ENCODE measurements around the gene EXOC4.

The EXOC4 gene

GRCh38 chr7:134019251-134019650 is 766.4 kb downstream of the EXOC4 start:
- no peak for DNase-seq

GRCh38 chr7:134021836-134022235 is 769.0 kb downstream of the EXOC4 start:
- DNase-seq = no peak

- no peak for DNase-seq
Measured at GRCh38 chr7:134022286-134022911, 769.5 kb downstream of the EXOC4 start.

GRCh38 chr7:134024739-134025138 is 771.9 kb downstream of the EXOC4 start:
- no peak for DNase-seq

GRCh38 chr7:134028853-134029252 is 776.0 kb downstream of the EXOC4 start:
- DNase-seq = no peak

DNA sequence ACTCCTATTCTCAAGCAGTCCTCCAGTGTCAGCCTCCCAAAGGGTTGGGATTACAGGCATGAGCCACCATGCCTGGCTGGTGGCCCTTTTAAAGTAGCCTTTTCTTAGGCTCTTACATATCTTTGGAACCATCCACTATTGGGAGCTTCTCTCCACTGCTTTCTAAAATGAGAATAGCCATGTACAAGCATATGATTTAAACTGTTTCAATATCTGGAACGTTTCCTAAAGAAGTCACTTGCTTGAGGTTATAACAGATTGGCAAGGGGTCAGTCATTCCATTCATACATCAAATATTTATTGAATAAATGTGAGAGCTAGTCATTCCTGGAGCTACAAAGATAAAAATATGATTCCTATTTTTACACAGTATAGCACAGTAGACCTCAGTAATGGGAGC is 776.9 kb downstream of the EXOC4 start:
- peak; percentile 12 for DNase-seq

- no peak for DNase-seq
Measured at GRCh38 chr7:134030460-134030865, 777.6 kb downstream of the EXOC4 start.

GRCh38 chr7:134031835-134032617 is 779.1 kb downstream of the EXOC4 start:
- DNase-seq = no peak

DNA sequence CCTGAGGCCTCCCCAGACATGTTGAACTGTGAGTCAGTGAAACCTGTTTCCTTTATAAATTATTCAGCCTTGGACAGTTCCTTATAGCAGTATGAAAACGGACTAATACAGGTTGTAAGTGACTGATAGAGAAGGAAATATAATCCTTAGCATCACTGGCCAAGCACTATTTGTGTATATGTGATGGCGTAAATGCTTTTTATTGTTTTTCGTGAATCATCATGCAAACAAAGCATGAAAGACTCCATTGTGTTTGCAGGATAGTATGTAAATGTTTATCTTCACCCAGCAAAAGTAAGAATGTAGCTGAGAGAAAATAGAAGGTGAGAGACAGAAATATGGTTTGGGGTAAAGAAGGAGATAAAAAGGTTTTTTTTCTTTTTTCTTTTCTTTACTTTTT is 781.8 kb downstream of the EXOC4 start:
- DNase-seq = no peak

GRCh38 chr7:134037991-134038390 is 785.1 kb downstream of the EXOC4 start:
- DNase-seq = no peak

GRCh38 chr7:134040988-134041387 is 788.1 kb downstream of the EXOC4 start:
- no peak for DNase-seq

GRCh38 chr7:134041477-134041876 is 788.6 kb downstream of the EXOC4 start:
- no peak for DNase-seq

DNA sequence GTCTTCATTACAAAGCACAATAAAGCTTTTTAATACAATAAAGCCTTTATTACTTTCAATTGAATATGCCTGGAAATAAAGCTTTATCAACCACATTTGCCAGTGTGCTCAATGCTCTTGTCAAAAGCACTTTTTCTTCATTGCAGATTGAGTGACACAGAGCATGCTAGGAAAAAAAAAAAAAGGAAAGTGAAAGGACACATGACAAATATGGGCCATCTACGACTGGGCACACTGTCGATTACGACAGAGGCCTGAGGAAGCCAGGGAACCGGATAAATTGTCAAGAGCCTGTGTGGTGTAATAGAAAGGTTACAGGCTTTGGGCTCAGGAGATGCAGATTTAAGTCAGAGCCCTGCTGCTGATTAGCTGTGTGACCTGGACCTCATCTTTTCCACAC is 789.4 kb downstream of the EXOC4 start:
- DNase-seq = no peak

DNA sequence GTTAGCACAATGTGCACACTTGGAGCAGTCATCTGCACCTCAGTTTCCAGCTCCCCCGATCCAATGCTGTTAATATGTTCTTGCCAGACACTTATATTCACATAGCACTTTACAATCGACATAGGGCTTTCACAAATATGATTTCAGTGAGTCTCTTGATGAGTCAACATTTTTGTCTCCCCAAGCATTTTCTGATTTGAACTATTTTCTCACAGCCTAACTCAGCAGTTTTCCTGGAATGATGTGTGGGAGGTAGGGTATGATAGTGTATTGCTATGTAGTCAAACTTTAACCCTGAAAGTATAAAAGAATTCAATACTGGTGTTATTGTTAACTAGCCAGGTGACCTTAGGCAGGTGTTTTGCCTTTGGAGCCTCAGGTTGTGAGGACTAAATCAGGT is 791.8 kb downstream of the EXOC4 start:
- DNase-seq = peak; percentile 10

- DNase-seq = no peak
Measured at GRCh38 chr7:134045716-134046115, 792.8 kb downstream of the EXOC4 start.

DNA sequence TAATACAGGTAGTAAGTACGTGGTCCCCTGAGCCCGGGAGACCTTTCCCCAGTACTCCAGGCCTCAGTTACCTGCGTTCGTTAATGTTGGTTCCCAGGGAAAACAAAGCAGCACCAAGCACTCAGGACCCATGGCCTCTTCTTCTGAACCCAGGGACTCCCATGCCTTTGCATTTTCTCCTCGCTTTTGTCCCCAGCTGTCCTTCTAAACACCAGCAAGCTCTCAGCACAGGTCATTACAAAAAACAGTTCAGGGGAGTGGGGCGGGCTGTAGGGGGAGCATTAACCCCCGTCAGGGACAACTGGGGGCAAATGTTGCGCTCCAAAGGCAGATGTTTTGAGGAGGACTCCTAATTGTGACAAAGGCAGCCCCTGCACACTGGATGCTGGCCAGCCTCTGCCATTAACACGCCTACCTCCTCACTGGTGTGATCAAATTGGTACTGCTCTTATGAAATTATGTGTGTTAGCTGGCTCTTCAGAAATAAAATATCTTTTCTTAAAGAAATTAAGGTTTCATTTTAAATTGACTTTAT is 793.8 kb downstream of the EXOC4 start:
- no peak for DNase-seq

GRCh38 chr7:134047675-134048074 is 794.8 kb downstream of the EXOC4 start:
- DNase-seq = no peak

- no peak for DNase-seq
Measured at GRCh38 chr7:134048166-134048565, 795.3 kb downstream of the EXOC4 start.

DNA sequence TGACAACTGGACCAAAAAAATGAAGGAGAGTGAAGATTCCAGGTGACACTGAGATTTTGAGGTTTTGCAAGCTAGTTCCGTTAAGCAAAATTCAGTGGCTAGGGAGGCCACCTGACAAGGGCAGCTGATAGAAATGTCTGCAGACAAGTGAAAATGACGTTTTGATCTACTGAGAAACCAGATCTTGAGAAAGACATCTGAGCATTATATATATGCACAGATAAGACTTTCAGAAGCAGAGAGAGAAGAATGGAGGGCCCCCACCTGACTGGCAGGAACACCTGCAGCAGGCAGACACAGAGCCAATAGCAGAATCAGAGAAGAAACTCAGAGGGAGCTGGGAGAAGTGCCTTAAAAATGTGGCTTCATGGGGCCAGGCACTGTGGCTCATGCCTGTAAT is 798.1 kb downstream of the EXOC4 start:
- DNase-seq = no peak

- DNase-seq = no peak
Measured at GRCh38 chr7:134056816-134057215, 803.9 kb downstream of the EXOC4 start.

- no peak for DNase-seq
Measured at GRCh38 chr7:134058521-134058920, 805.6 kb downstream of the EXOC4 start.

DNA sequence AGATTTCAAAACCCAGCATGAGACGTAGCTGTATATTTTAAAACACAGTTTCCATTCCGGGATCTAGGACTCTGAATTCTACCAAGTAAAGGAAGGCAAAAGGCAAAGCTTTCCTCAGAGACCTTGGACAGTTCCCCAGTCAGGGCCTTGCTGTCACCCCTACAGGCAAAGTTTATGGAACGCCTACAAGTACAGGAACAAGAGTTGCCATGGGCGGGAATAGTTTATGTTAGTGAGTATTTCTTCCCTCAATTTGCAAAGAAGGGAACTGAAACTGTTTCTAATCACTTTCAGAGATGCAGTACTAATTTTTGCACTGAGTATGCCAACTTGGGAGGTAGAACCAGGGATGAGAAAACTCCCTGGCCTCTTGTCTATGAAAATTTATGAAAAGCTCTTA is 806.1 kb downstream of the EXOC4 start:
- peak; percentile 5 for DNase-seq

DNA sequence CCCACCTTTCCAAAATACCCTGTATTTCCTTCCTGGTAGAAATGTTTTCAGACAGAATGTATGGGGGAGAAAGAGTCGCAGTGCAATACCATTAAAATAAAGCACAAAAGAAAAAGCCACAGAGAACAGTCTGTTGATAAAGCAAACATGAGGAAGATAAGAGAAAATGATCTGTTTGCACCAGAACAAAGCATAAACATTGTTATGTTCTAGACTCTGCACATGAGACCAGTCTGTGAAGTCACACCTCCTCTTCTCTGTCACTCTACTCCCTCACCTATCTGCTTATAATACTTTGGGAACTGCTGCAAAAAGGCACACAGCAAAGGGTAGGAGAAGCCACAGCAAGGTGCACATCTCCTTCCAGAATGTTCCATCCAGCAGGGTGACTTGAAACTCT is 807.0 kb downstream of the EXOC4 start:
- no peak for DNase-seq

DNA sequence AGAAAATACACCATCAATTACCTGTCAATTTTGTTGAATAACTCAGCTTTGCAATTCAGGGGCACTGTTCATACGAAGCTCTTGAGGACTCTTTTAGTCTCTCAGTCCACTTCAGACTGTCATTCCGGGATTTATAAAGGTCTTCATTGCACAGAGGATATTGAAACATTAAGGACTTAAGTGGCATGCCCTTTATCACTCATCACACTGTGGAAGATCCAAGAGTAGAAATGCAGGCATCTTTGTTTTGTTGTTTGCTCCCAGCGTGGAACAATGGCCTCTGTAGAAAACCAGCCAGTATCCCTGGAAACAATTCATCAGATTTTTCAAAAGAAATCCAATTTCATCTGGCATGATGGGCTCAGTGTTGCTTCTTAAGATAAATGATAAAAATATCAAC is 808.0 kb downstream of the EXOC4 start:
- DNase-seq = no peak

GRCh38 chr7:134062460-134062859 is 809.6 kb downstream of the EXOC4 start:
- no peak for DNase-seq
